ENCODE measurements around the gene CNDP1. TPM values are rescaled to one million over a fixed set of nuclear protein-coding genes. Genes with fewer than 3 reads are reported as not detected.

Gene CNDP1
- total RNA-seq, 2 experiments from 2014 or later = 0.25 to 0.39 TPM

GRCh38 chr18:74610051-74610615, 75.8 kb downstream of the CNDP1 start:
- H3K4me3 ChIP-seq (ENCODE audit: low read length) = no peak overlapping the region
- DNase-seq (no peak), ATAC-seq (ENCODE audit: poor library complexity) (no peak)
- intact Hi-C loops (cut with DNase I, micrococcal nuclease) = no loop called here
- Mint-ChIP-seq H3K4me3 (no peak overlapping the region), H3K27me3 (no peaks in the 10 kb centered on the region), H3K9me3 (no peaks in the 10 kb centered on the region), H3K36me3 (ENCODE audit: low read depth) (no peaks in the 10 kb centered on the region), H3K27ac (no peak overlapping the region), H3K4me1 (ENCODE audit: low read depth) (peaks cover 49% of the 10 kb centered on the region)
- H3K4me1 ChIP-seq (ENCODE audit: insufficient read depth, low read length) = peaks cover 4% of the 10 kb centered on the region
- no peaks in the 10 kb centered on the region for H3K27me3 ChIP-seq (ENCODE audit: control insufficient read depth in 1 of 2, insufficient read depth in 2 of 2, low read length in 2 of 2)
- no peak overlapping the region for H3K27ac ChIP-seq (ENCODE audit: low read depth in 1 of 2, low read length in 2 of 2)
- H3K36me3 ChIP-seq (ENCODE audit: insufficient read depth, low read length) = no peaks in the 10 kb centered on the region
- POLR2A ChIA-PET = interaction anchor here (1.3 kb wide), 1 partner anchor 13 kb away, joined by 8 read pairs; the partner anchor contains the start of gene ZNF407
- peaks cover 0 to 2% of the 10 kb centered on the region in 2 experiments for H3K9me3 ChIP-seq (ENCODE audit: control insufficient read depth in 1 of 2, insufficient read depth in 1 of 2, low read length in 2 of 2)
- TF ChIP-seq, protein P1, sequence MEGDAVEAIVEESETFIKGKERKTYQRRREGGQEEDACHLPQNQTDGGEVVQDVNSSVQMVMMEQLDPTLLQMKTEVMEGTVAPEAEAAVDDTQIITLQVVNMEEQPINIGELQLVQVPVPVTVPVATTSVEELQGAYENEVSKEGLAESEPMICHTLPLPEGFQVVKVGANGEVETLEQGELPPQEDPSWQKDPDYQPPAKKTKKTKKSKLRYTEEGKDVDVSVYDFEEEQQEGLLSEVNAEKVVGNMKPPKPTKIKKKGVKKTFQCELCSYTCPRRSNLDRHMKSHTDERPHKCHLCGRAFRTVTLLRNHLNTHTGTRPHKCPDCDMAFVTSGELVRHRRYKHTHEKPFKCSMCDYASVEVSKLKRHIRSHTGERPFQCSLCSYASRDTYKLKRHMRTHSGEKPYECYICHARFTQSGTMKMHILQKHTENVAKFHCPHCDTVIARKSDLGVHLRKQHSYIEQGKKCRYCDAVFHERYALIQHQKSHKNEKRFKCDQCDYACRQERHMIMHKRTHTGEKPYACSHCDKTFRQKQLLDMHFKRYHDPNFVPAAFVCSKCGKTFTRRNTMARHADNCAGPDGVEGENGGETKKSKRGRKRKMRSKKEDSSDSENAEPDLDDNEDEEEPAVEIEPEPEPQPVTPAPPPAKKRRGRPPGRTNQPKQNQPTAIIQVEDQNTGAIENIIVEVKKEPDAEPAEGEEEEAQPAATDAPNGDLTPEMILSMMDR (IDR thresholded peaks at IDR 0.05) = no peak
- CTCF ChIA-PET = no interaction called here

DNA sequence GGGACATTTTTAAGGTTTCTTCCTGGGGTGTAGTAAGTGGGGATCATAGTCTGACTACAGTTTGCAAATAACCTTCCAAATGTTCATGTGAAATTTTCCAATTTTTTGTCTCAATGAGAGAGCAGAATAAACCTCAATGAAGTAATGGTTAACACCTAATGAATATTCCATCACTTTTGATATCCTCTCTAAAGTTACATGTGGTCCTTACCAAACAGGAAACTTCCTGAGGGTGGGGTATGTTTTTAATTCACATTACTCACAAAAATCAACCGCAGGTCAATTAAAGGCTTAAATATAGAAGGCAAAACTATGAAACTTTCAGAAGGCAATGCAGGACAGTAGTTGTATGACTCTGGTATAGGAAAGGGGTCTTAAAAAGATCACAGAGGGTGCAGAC, 76.6 kb downstream of the CNDP1 start:
- Histone ChIP-seq H3K36me3 (ENCODE audit: insufficient read depth, low read length) (no peaks in the 10 kb centered on the region), H3K27ac (ENCODE audit: low read depth in 1 of 2, low read length in 2 of 2) (no peak overlapping the region), H3K4me1 (ENCODE audit: insufficient read depth, low read length) (peaks cover 4% of the 10 kb centered on the region), H3K9me3 (ENCODE audit: control insufficient read depth in 1 of 2, insufficient read depth in 1 of 2, low read length in 2 of 2) (peaks cover 0 to 4% of the 10 kb centered on the region in 2 experiments), H3K27me3 (ENCODE audit: control insufficient read depth in 1 of 2, insufficient read depth in 2 of 2, low read length in 2 of 2) (no peaks in the 10 kb centered on the region), H3K4me3 (ENCODE audit: low read length) (no peak overlapping the region)
- POLR2A ChIA-PET = no interaction called here
- TF ChIP-seq, protein P1 (IDR thresholded peaks at IDR 0.05) = no peak
- DNase-seq (no peak), ATAC-seq (ENCODE audit: poor library complexity) (no peak)
- Mint-ChIP-seq H3K27me3 (no peaks in the 10 kb centered on the region), H3K9me3 (no peaks in the 10 kb centered on the region), H3K36me3 (ENCODE audit: low read depth) (no peaks in the 10 kb centered on the region), H3K4me3 (no peak overlapping the region), H3K27ac (no peak overlapping the region), H3K4me1 (ENCODE audit: low read depth) (peaks cover 49% of the 10 kb centered on the region)
- CTCF ChIA-PET = no interaction called here
- intact Hi-C loops (cut with DNase I, micrococcal nuclease) = no loop called here

DNA sequence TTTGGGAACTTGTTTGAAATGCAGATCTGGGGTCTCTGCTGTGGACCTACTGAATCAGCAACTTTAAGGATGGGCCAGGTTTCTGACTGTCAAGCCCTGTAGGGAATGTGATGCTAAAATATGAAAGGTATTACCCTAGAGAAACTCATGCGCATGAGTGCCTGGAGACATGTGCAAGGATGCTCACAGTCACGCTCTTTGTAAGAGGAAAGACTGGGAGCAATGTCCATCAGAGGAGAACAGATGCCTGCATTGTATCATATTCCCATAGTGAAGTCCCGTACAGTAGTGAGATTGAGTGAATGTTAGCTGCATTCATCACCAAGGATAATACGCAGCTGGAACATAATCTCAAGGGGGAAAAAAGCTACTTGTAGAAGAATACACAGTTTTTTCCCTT, 77.5 kb downstream of the CNDP1 start:
- intact Hi-C loops (cut with DNase I, micrococcal nuclease) = no loop called here
- Mint-ChIP-seq H3K4me3 (no peak overlapping the region), H3K4me1 (ENCODE audit: low read depth) (peaks cover 47% of the 10 kb centered on the region), H3K27ac (no peak overlapping the region), H3K27me3 (no peaks in the 10 kb centered on the region), H3K36me3 (ENCODE audit: low read depth) (no peaks in the 10 kb centered on the region), H3K9me3 (no peaks in the 10 kb centered on the region)
- H3K4me3 ChIP-seq (ENCODE audit: low read length) = no peak overlapping the region
- CTCF ChIA-PET = no interaction called here
- H3K4me1 ChIP-seq (ENCODE audit: insufficient read depth, low read length) = peaks cover 4% of the 10 kb centered on the region
- H3K27me3 ChIP-seq (ENCODE audit: control insufficient read depth in 1 of 2, insufficient read depth in 2 of 2, low read length in 2 of 2) = no peaks in the 10 kb centered on the region
- DNase-seq (no peak), ATAC-seq (ENCODE audit: poor library complexity) (no peak)
- H3K36me3 ChIP-seq (ENCODE audit: insufficient read depth, low read length) = no peaks in the 10 kb centered on the region
- POLR2A ChIA-PET = no interaction called here
- TF ChIP-seq, protein P1 (IDR thresholded peaks at IDR 0.05) = no peak
- H3K9me3 ChIP-seq (ENCODE audit: control insufficient read depth in 1 of 2, insufficient read depth in 1 of 2, low read length in 2 of 2) = peaks cover 0 to 4% of the 10 kb centered on the region in 2 experiments
- H3K27ac ChIP-seq (ENCODE audit: low read depth in 1 of 2, low read length in 2 of 2) = no peak overlapping the region
